H9 (cell line): Measurements from ENCODE around the gene WBP1L. TPM values are rescaled to one million over a fixed set of nuclear protein-coding genes. Genes with fewer than 3 reads are reported as not detected.

Experiments
- DNase-seq: peaks from one replicate; pipeline ENCODE4 v3.0.0-alpha.2; 2017
- H2AFZ ChIP-seq: one replicate; pipeline ENCODE4 v1.6.1; 2013; ENCODE audit warnings: mild to moderate bottlenecking, low read length, control low read depth, moderate library complexity
- H2AK5ac ChIP-seq: 2 replicates; pipeline ENCODE4 v1.6.1; 2013; ENCODE audit warnings: low read length, control low read depth, mixed read lengths; ENCODE audit not compliant: insufficient read length
- H2BK120ac ChIP-seq: one replicate; pipeline ENCODE4 v1.6.1; 2013; ENCODE audit warnings: low read depth, mild to moderate bottlenecking, low read length, control low read depth, inconsistent platforms; ENCODE audit not compliant: poor library complexity, severe bottlenecking
- H2BK12ac ChIP-seq: 2 replicates; pipeline ENCODE4 v1.6.1; 2013; ENCODE audit warnings: low read length, control low read depth, mixed read lengths, low read depth; ENCODE audit not compliant: insufficient read length
- H2BK15ac ChIP-seq: 2 replicates; pipeline ENCODE4 v1.6.1; 2013; ENCODE audit warnings: low read depth, low read length, control low read depth
- H2BK20ac ChIP-seq: one replicate; pipeline ENCODE4 v1.6.1; 2013; ENCODE audit warnings: low read depth, mild to moderate bottlenecking, low read length, control low read depth, inconsistent platforms; ENCODE audit not compliant: poor library complexity, severe bottlenecking
- H2BK5ac ChIP-seq: 2 replicates; pipeline ENCODE4 v1.6.1; 2013; ENCODE audit warnings: low read length, control low read depth, mixed read lengths; ENCODE audit not compliant: insufficient read length
- H3K14ac ChIP-seq: 2 replicates; pipeline ENCODE4 v1.6.1; 2013; ENCODE audit warnings: low read length, control low read depth; ENCODE audit not compliant: insufficient read depth
- H3K18ac ChIP-seq: 2 replicates; pipeline ENCODE4 v1.6.1; 2013; ENCODE audit warnings: low read depth, mild to moderate bottlenecking, mixed read lengths, low read length, control low read depth; ENCODE audit not compliant: insufficient read length
- H3K23ac ChIP-seq: 2 replicates; pipeline ENCODE4 v1.6.1; 2013; ENCODE audit warnings: low read length, control low read depth, mixed read lengths, low read depth; ENCODE audit not compliant: insufficient read length
- H3K23me2 ChIP-seq: 2 replicates; pipeline ENCODE4 v1.6.1; 2013; ENCODE audit warnings: low read depth, mild to moderate bottlenecking, mixed read lengths, low read length, control low read depth; ENCODE audit not compliant: insufficient read length, poor library complexity, severe bottlenecking
- H3K27ac ChIP-seq: 2 replicates; pipeline ENCODE4 v1.5.1; 2013; ENCODE audit warnings: low read length, control low read depth, mixed read lengths, low read depth; ENCODE audit not compliant: insufficient read length
- H3K27me3 ChIP-seq: 2 replicates; pipeline ENCODE4 v1.6.1; 2013; ENCODE audit warnings: low read length, control low read depth, inconsistent platforms; ENCODE audit not compliant: insufficient read depth
- H3K4ac ChIP-seq: 2 replicates; pipeline ENCODE4 v1.6.1; 2013; ENCODE audit warnings: low read depth, mild to moderate bottlenecking, control low read depth, inconsistent platforms, low read length, moderate library complexity
- H3K4me1 ChIP-seq: 2 replicates; pipeline ENCODE4 v1.6.1; 2013; ENCODE audit warnings: low read length, control low read depth, inconsistent platforms; ENCODE audit not compliant: insufficient read depth
- H3K4me2 ChIP-seq: 2 replicates; pipeline ENCODE4 v1.6.1; 2013; ENCODE audit warnings: low read length, control low read depth, mixed read lengths; ENCODE audit not compliant: insufficient read length, insufficient read depth
- H3K56ac ChIP-seq: 2 replicates; pipeline ENCODE4 v1.6.1; 2013; ENCODE audit warnings: low read depth, mild to moderate bottlenecking, mixed read lengths, low read length, control low read depth; ENCODE audit not compliant: insufficient read length
- H3K79me1 ChIP-seq: 2 replicates; pipeline ENCODE4 v1.6.1; 2013; ENCODE audit warnings: low read depth, mild to moderate bottlenecking, moderate library complexity, low read length, control low read depth, inconsistent platforms; ENCODE audit not compliant: insufficient read depth, poor library complexity, severe bottlenecking
- H3K79me2 ChIP-seq: 2 replicates; pipeline ENCODE4 v1.6.1; 2013; ENCODE audit warnings: low read length, control low read depth, inconsistent platforms; ENCODE audit not compliant: insufficient read depth
- H3K9ac ChIP-seq: 2 replicates; pipeline ENCODE4 v1.6.1; 2013; ENCODE audit warnings: low read length, control low read depth, mixed read lengths; ENCODE audit not compliant: insufficient read length; ENCODE audit errors: extremely low read depth
- H3K9me3 ChIP-seq: one replicate; pipeline ENCODE4 v1.6.1; 2013; ENCODE audit warnings: low read depth, low read length, inconsistent platforms; ENCODE audit not compliant: control insufficient read depth
- H3T11ph ChIP-seq: one replicate; pipeline ENCODE4 v1.6.1; 2013; ENCODE audit warnings: mild to moderate bottlenecking, low read length, control low read depth, inconsistent platforms
- H4K20me1 ChIP-seq: one replicate; pipeline ENCODE4 v1.6.1; 2013; ENCODE audit not compliant: control insufficient read depth, insufficient read length, insufficient read depth
- H4K5ac ChIP-seq: 2 replicates; pipeline ENCODE4 v1.6.1; 2013; ENCODE audit warnings: low read depth, mild to moderate bottlenecking, mixed read lengths, low read length, control low read depth; ENCODE audit not compliant: insufficient read length
- H4K8ac ChIP-seq: replicated peaks from 2 replicates; pipeline ENCODE4 v1.6.1; 2013; ENCODE audit warnings: low read length, control low read depth, mixed read lengths, low read depth; ENCODE audit not compliant: insufficient read length
- H4K91ac ChIP-seq: 2 replicates; pipeline ENCODE4 v1.6.1; 2013; ENCODE audit warnings: low read depth, mild to moderate bottlenecking, moderate library complexity, mixed read lengths, low read length, control low read depth; ENCODE audit not compliant: insufficient read length
- H3K27ac Mint-ChIP-seq, 3 experiments: 2 replicates in 2 of 3; 3 replicates in 1 of 3; pipeline ENCODE4 v1.8.0; 2020 to 2021; ENCODE audit warnings: mixed read lengths in 3 of 3, mild to moderate bottlenecking in 1 of 3, moderate library complexity in 1 of 3
- H3K27me3 Mint-ChIP-seq: 2 replicates; pipeline ENCODE4 v1.8.0; 2021; ENCODE audit warnings: low read depth, mild to moderate bottlenecking, moderate library complexity, mixed read lengths
- H3K36me3 Mint-ChIP-seq, 3 experiments: 2 replicates in 2 of 3; 3 replicates in 1 of 3; pipeline ENCODE4 v1.8.0; 2020 to 2021; ENCODE audit warnings: low read depth in 3 of 3, mixed read lengths in 3 of 3; ENCODE audit not compliant: insufficient read depth in 1 of 3
- H3K4me1 Mint-ChIP-seq, 2 experiments: 2 replicates each; pipeline ENCODE4 v1.8.0; 2020; ENCODE audit warnings: mixed read lengths in 2 of 2
- H3K4me3 Mint-ChIP-seq, 2 experiments: 2 replicates in 1 of 2; 3 replicates in 1 of 2; pipeline ENCODE4 v1.8.0; 2020 to 2021; ENCODE audit warnings: mild to moderate bottlenecking in 2 of 2, mixed read lengths in 2 of 2, moderate library complexity in 1 of 2
- H3K9me3 Mint-ChIP-seq, 2 experiments: 2 replicates in 1 of 2; 3 replicates in 1 of 2; pipeline ENCODE4 v1.8.0; 2020; ENCODE audit warnings: mild to moderate bottlenecking in 2 of 2, mixed read lengths in 2 of 2, moderate library complexity in 1 of 2
- WGBS: extraction: QIAGEN DNeasy Blood & Tissue Kit; methylation state at CpG from one replicate; pipeline ENCODE4 v1.1.7; 2013; ENCODE audit warnings: missing lambda C conversion rate, low lambda C conversion rate, mixed read lengths; ENCODE audit not compliant: insufficient read length; ENCODE audit errors: extremely low coverage; 5-methylcytosine and 5-hydroxymethylcytosine counted together
- total RNA-seq: library from RNA; stranded (reverse); gene quantifications from 2 replicates; pipeline ENCODE4 v1.2.1, GENCODE V29; 2021
- TF ChIP-seq, protein P1 (sequence below): fragments of 200-600 bp; sonication (generic); conservative IDR thresholded peaks from 3 replicates; pipeline ENCODE4 v1.8.0; 2021; ENCODE audit warnings: antibody characterized with exemption, mild to moderate bottlenecking

The WBP1L gene
- total RNA-seq, 1 experiment from 2014 or later = 23.8 TPM

DNA sequence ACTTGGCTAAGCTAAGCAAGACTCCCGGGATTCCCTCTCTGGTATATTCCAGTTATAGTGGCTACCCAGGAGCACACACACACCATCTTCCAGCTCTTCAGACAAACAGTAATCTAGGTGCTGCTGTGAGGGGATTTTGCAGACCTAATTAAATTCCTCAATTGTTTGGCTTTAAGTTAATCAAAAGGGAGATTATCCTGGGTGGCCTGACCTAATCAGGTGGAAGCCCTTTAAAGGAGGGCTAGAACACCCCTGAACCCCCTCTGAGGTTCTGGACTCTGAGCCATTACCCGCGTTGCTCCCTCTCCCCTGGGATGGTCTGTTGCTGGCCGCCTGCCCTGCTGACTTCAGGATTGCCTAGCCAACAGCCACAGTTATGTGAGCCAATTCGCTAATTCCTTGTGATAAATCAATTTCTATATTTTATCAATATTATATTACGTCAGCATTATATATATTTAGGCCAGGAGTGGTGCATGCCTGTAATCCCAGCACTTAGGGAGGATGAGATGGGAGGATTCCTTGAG, 22.9 kb upstream of the WBP1L start:
- Histone ChIP-seq H2AFZ (no peak overlapping the region), H3K27ac (no peak overlapping the region), H2BK20ac (no peak overlapping the region), H2AK5ac (no peak overlapping the region), H2BK5ac (no peak overlapping the region), H4K5ac (no peak overlapping the region), H4K91ac (no peak overlapping the region), H3T11ph (no peak overlapping the region), H3K56ac (no peak overlapping the region), H3K4me2 (no peak overlapping the region), H3K4me1 (peaks cover 6% of the 10 kb centered on the region; the same call in 1 of the 2 replicates), H2BK15ac (no peak overlapping the region), H3K23me2 (no peaks in the 10 kb centered on the region), H3K4ac (no peak overlapping the region), H3K14ac (no peak overlapping the region), H3K18ac (no peak overlapping the region), H3K79me1 (no peaks in the 10 kb centered on the region), H4K20me1 (no peaks in the 10 kb centered on the region), H2BK120ac (no peak overlapping the region), H2BK12ac (no peak overlapping the region), H3K9ac (no peak overlapping the region), H4K8ac (no peak overlapping the region), H3K23ac (no peak overlapping the region), H3K27me3 (no peaks in the 10 kb centered on the region), H3K79me2 (no peaks in the 10 kb centered on the region), H3K9me3 (no peaks in the 10 kb centered on the region)
- Mint-ChIP-seq H3K4me1 (peaks cover 32 to 44% of the 10 kb centered on the region in 2 experiments), H3K4me3 (no peak overlapping the region), H3K27me3 (no peaks in the 10 kb centered on the region), H3K9me3 (peaks cover 0 to 5% of the 10 kb centered on the region in 2 experiments; a peak in 2 of 5 replicates), H3K27ac (peak overlapping the region in 2 of 3 experiments; percentile 70 to 83; a peak in 4 of 7 replicates), H3K36me3 (peaks cover 16 to 60% (median 42%) of the 10 kb centered on the region in 3 experiments; a peak in 6 of 7 replicates)
- WGBS = no CpG with 5 or more reads among the region's 6 CpGs
- DNase-seq = no peak
- TF ChIP-seq, protein P1, sequence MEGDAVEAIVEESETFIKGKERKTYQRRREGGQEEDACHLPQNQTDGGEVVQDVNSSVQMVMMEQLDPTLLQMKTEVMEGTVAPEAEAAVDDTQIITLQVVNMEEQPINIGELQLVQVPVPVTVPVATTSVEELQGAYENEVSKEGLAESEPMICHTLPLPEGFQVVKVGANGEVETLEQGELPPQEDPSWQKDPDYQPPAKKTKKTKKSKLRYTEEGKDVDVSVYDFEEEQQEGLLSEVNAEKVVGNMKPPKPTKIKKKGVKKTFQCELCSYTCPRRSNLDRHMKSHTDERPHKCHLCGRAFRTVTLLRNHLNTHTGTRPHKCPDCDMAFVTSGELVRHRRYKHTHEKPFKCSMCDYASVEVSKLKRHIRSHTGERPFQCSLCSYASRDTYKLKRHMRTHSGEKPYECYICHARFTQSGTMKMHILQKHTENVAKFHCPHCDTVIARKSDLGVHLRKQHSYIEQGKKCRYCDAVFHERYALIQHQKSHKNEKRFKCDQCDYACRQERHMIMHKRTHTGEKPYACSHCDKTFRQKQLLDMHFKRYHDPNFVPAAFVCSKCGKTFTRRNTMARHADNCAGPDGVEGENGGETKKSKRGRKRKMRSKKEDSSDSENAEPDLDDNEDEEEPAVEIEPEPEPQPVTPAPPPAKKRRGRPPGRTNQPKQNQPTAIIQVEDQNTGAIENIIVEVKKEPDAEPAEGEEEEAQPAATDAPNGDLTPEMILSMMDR = no peak
